Transverse colon (tissue), 4 donors: Measurements from ENCODE around the gene HSPA2.

ENCODE experiments used
- CTCF ChIP-seq, 5 experiments: fragments of 200-600 bp in 3 of 5; fragments of 450-650 bp in 2 of 5; sonication (generic) in 3 of 5; IDR thresholded peaks; 1 replicate in 2 of 5; 2 replicates in 3 of 5; pipeline ENCODE4 v1.5.1; 2016 to 2017; ENCODE audit warnings: antibody characterized with exemption in 5 of 5, inconsistent platforms in 3 of 5, mild to moderate bottlenecking in 2 of 5, moderate library complexity in 1 of 5
- POLR2A ChIP-seq: fragments of 450-650 bp; IDR thresholded peaks from one replicate; pipeline ENCODE4 v1.6.1; 2016; ENCODE audit warnings: antibody characterized with exemption, mild to moderate bottlenecking, moderate library complexity
- POLR2AphosphoS5 ChIP-seq, 3 donors: sonication (generic); formaldehyde crosslinking; IDR thresholded peaks; one replicate each; pipeline ENCODE4 v1.6.1; 2016; ENCODE audit warnings: antibody characterized with exemption in 3 of 3

- TF ChIP-seq POLR2AphosphoS5 (IDR thresholded peaks at IDR 0.05), result no peak
- TF ChIP-seq CTCF (IDR thresholded peaks at IDR 0.05), result no peak
- no peak for TF ChIP-seq POLR2A
Measured at GRCh38 chr14:64541261-64541971, 875 bp downstream of the HSPA2 start.
